Measurements from ENCODE around the gene LRRFIP2.

DNA sequence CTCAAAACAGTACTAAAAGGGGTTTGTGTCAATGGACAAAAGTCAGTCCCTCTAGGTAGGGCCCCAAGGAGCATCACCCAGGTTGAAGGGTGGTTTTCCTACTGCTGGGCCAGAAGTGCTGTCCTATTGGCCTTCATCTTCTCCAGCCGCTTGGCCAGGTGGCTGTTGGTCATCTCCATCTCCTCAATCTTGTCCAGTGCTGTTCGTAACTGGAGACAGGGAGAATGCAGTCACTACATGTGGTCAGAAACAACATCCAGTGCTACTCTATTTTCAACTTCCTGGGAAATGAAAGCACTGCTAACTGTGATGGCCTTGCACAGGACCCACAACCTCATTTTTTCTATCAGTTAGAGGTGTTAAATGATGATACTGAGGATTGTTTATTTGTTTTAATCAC is 120.6 kb downstream of the LRRFIP2 start:
- TF ChIP-seq, protein P1, sequence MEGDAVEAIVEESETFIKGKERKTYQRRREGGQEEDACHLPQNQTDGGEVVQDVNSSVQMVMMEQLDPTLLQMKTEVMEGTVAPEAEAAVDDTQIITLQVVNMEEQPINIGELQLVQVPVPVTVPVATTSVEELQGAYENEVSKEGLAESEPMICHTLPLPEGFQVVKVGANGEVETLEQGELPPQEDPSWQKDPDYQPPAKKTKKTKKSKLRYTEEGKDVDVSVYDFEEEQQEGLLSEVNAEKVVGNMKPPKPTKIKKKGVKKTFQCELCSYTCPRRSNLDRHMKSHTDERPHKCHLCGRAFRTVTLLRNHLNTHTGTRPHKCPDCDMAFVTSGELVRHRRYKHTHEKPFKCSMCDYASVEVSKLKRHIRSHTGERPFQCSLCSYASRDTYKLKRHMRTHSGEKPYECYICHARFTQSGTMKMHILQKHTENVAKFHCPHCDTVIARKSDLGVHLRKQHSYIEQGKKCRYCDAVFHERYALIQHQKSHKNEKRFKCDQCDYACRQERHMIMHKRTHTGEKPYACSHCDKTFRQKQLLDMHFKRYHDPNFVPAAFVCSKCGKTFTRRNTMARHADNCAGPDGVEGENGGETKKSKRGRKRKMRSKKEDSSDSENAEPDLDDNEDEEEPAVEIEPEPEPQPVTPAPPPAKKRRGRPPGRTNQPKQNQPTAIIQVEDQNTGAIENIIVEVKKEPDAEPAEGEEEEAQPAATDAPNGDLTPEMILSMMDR (conservative IDR thresholded peaks at IDR 0.05 in 1 of 2, IDR thresholded peaks at IDR 0.05 in 1 of 2; ENCODE audit: extremely low read depth in 1 of 2, insufficient read depth in 1 of 2, low read depth in 1 of 2, low read length in 2 of 2): no peak
- TF ChIP-seq EZH2 (IDR thresholded peaks at IDR 0.05; ENCODE audit: borderline replicate concordance, low read length): no peak

All from mammary epithelial cell (primary cell).